ENCODE results near the gene PDE11A. TPM values are rescaled to one million over a fixed set of nuclear protein-coding genes. Genes with fewer than 3 reads are reported as not detected.

The PDE11A gene
- total and polyA plus RNA-seq, 2 of the 13 experiments (the other 11 are each of a cell fraction or from before 2014, with no cell fraction given): 1.2 to 1.7 TPM

GRCh38 chr2:177689623-177690022 is 383.0 kb downstream of the PDE11A start:
- Histone ChIP-seq H3K4me2 (ENCODE audit: low read depth, low read length) (no peak overlapping the region), H3K79me2 (ENCODE audit: insufficient read depth, low read length) (no peaks in the 10 kb centered on the region), H3K36me3 (replicated peaks in 1 of 2; ENCODE audit: control insufficient read depth in 1 of 2, insufficient read depth in 2 of 2, low read length in 2 of 2) (no peaks in the 10 kb centered on the region), H3K4me3 (replicated peaks in 1 of 3; ENCODE audit: insufficient read depth in 1 of 3, low read depth in 2 of 3, low read length in 3 of 3) (no peak overlapping the region), H2AFZ (ENCODE audit: low read length) (no peak overlapping the region), H3K27ac (ENCODE audit: extremely low read length, insufficient read depth, low read length) (no peak overlapping the region), H3K9ac (ENCODE audit: insufficient read depth, low read depth, low read length) (no peak overlapping the region), H3K27me3 (ENCODE audit: control insufficient read depth in 1 of 2, insufficient read depth in 2 of 2, low read length in 2 of 2) (no peaks in the 10 kb centered on the region), H3K9me3 (ENCODE audit: low read length) (no peaks in the 10 kb centered on the region), H4K20me1 (ENCODE audit: insufficient read depth, low read length) (no peaks in the 10 kb centered on the region), H3K4me1 (ENCODE audit: insufficient read depth, low read length) (peaks cover 37% of the 10 kb centered on the region)
- no peak for ATAC-seq
- in situ Hi-C loops (cut with HindIII; ENCODE audit: extremely low pct_ligation_motif_present, low pct_unique_long_range_greater_than_20kb) (no loop called here), intact Hi-C loops (cut with micrococcal nuclease; ENCODE audit: unreplicated experiment) (no loop called here)
- FAIRE-seq: no peak
- CTCF ChIA-PET (ENCODE audit: low intra/inter-chr PET ratio, low total read pairs): no interaction called here
- DNase-seq (ENCODE audit: low spot score): no peak
- WGBS (ENCODE audit: low lambda C conversion rate): 68% methylated on average over 4 of the region's 4 CpGs
- POLR2A ChIA-PET: no interaction called here
- no TSS peak for BruUV-seq (replicated peaks)
- TF ChIP-seq ZNF749 (CRISPR knock-in tag; IDR thresholded peaks at IDR 0.05; ENCODE audit: borderline replicate concordance) (no peak), ZNF607 (CRISPR knock-in tag; IDR thresholded peaks at IDR 0.05; ENCODE audit: borderline replicate concordance) (no peak), ZNF12 (CRISPR knock-in tag; IDR thresholded peaks at IDR 0.05) (no peak), ATF6 (CRISPR knock-in tag; conservative IDR thresholded peaks at IDR 0.05) (no peak), FOSL1 (CRISPR knock-in tag; IDR thresholded peaks at IDR 0.05; ENCODE audit: borderline replicate concordance) (no peak), ZBTB38 (CRISPR knock-in tag; IDR thresholded peaks at IDR 0.05) (no peak), ARNT (IDR thresholded peaks at IDR 0.05) (no peak)

DNA sequence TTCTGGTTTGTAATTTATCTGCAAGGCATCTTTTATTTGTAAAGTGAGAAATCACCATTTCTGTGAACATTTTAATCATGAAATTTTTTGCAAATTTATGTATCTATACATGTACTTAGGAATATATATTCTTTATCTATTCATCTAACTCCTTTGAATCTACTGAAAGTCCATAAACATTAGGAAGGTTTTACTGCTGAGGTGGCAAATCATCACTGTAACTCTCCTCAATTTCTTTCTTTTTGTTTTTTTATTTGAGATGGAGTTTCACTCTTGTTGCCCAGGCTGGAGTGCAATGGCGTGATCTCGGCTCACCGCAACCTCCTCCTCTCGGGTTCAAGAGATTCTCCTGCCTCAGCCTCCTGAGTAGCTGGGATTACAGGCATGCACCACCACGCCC is 383.7 kb downstream of the PDE11A start:
- no peaks in the 10 kb centered on the region for H3K27me3 ChIP-seq (ENCODE audit: control insufficient read depth in 1 of 2, insufficient read depth in 2 of 2, low read length in 2 of 2)
- no peak overlapping the region for H3K4me3 ChIP-seq (replicated peaks in 1 of 3; ENCODE audit: insufficient read depth in 1 of 3, low read depth in 2 of 3, low read length in 3 of 3)
- no peak for FAIRE-seq
- no peak overlapping the region for H2AFZ ChIP-seq (ENCODE audit: low read length)
- DNase-seq (ENCODE audit: low spot score): no peak
- intact Hi-C loops (cut with micrococcal nuclease; ENCODE audit: unreplicated experiment): no loop called here
- BruUV-seq (replicated peaks): no TSS peak
- CTCF ChIA-PET (ENCODE audit: low intra/inter-chr PET ratio, low total read pairs): no interaction called here
- ATAC-seq: no peak
- 87% methylated on average over 5 of the region's 5 CpGs for WGBS (ENCODE audit: low lambda C conversion rate)
- H3K4me1 ChIP-seq (ENCODE audit: insufficient read depth, low read length): peaks cover 39% of the 10 kb centered on the region
- no peaks in the 10 kb centered on the region for H3K36me3 ChIP-seq (replicated peaks in 1 of 2; ENCODE audit: control insufficient read depth in 1 of 2, insufficient read depth in 2 of 2, low read length in 2 of 2)
- H3K9me3 ChIP-seq (ENCODE audit: low read length): no peaks in the 10 kb centered on the region
- no peaks in the 10 kb centered on the region for H3K79me2 ChIP-seq (ENCODE audit: insufficient read depth, low read length)
- H3K9ac ChIP-seq (ENCODE audit: insufficient read depth, low read depth, low read length): no peak overlapping the region
- no peak overlapping the region for H3K27ac ChIP-seq (ENCODE audit: extremely low read length, insufficient read depth, low read length)
- in situ Hi-C loops (cut with HindIII; ENCODE audit: extremely low pct_ligation_motif_present, low pct_unique_long_range_greater_than_20kb): no loop called here
- POLR2A ChIA-PET: no interaction called here
- TF ChIP-seq, protein P1, sequence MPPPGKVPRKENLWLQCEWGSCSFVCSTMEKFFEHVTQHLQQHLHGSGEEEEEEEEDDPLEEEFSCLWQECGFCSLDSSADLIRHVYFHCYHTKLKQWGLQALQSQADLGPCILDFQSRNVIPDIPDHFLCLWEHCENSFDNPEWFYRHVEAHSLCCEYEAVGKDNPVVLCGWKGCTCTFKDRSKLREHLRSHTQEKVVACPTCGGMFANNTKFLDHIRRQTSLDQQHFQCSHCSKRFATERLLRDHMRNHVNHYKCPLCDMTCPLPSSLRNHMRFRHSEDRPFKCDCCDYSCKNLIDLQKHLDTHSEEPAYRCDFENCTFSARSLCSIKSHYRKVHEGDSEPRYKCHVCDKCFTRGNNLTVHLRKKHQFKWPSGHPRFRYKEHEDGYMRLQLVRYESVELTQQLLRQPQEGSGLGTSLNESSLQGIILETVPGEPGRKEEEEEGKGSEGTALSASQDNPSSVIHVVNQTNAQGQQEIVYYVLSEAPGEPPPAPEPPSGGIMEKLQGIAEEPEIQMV (CRISPR knock-in tag; IDR thresholded peaks at IDR 0.05; ENCODE audit: low read depth): no peak
- TF ChIP-seq MAFK (conservative IDR thresholded peaks at IDR 0.05 in 1 of 2, IDR thresholded peaks at IDR 0.05 in 1 of 2; ENCODE audit: low read length in 2 of 2): peak; percentile 84 to 88
- peak; percentile 79 for TF ChIP-seq MAFF (IDR thresholded peaks at IDR 0.05; ENCODE audit: low read depth, low read length)
- H4K20me1 ChIP-seq (ENCODE audit: insufficient read depth, low read length): no peaks in the 10 kb centered on the region
- no peak overlapping the region for H3K4me2 ChIP-seq (ENCODE audit: low read depth, low read length)
